MM.1S (cell line): ENCODE results near the gene PPAN.

Experiments
- DNase-seq: peaks from one replicate; pipeline ENCODE4 v3.0.0-alpha.2; 2015
- H2AFZ ChIP-seq: fragments of 300-600 bp; sonication (generic); 2 replicates; pipeline ENCODE4 v1.6.0; 2016; ENCODE audit warnings: antibody characterized with exemption, low read length
- H3F3A ChIP-seq: fragments of 300-600 bp; sonication (generic); 2 replicates; pipeline ENCODE4 v1.6.1; 2016; ENCODE audit warnings: mild to moderate bottlenecking, antibody characterized with exemption, low read length, moderate library complexity, mixed read lengths; ENCODE audit not compliant: insufficient read depth
- H3K27ac ChIP-seq: fragments of 300-600 bp; sonication (generic); 2 replicates; pipeline ENCODE4 v1.5.1; 2016; ENCODE audit warnings: mild to moderate bottlenecking, low read length
- H3K27me3 ChIP-seq: fragments of 300-600 bp; sonication (generic); replicated peaks from 2 replicates; pipeline ENCODE4 v1.6.0; 2016; ENCODE audit warnings: low read length; ENCODE audit not compliant: insufficient read depth
- H3K36me3 ChIP-seq: fragments of 300-600 bp; sonication (generic); replicated peaks from 2 replicates; pipeline ENCODE4 v1.6.1; 2016; ENCODE audit warnings: mild to moderate bottlenecking, low read length, mixed read lengths; ENCODE audit not compliant: insufficient read depth
- H3K4me1 ChIP-seq: fragments of 300-600 bp; sonication (generic); 2 replicates; pipeline ENCODE4 v1.6.1; 2016; ENCODE audit warnings: low read length, mixed read lengths
- H3K4me2 ChIP-seq: fragments of 300-600 bp; sonication (generic); 2 replicates; pipeline ENCODE4 v1.6.0; 2016; ENCODE audit warnings: low read depth, low read length
- H3K4me3 ChIP-seq: fragments of 300-600 bp; sonication (generic); 2 replicates; pipeline ENCODE4 v1.5.1; 2016; ENCODE audit warnings: low read length, mixed read lengths
- H3K79me2 ChIP-seq: fragments of 300-600 bp; sonication (generic); 2 replicates; pipeline ENCODE4 v1.6.1; 2016; ENCODE audit warnings: mixed run types, low read length, mixed read lengths
- H3K9ac ChIP-seq: fragments of 300-600 bp; sonication (generic); 2 replicates; pipeline ENCODE4 v1.6.1; 2016; ENCODE audit warnings: low read length, mixed read lengths
- H3K9me2 ChIP-seq: fragments of 300-600 bp; sonication (generic); replicated peaks from 2 replicates; pipeline ENCODE4 v1.6.1; 2016; ENCODE audit warnings: mild to moderate bottlenecking, low read length, mixed read lengths; ENCODE audit not compliant: insufficient read depth
- H3K9me3 ChIP-seq: fragments of 300-600 bp; sonication (generic); replicated peaks from 2 replicates; pipeline ENCODE4 v1.6.1; 2016; ENCODE audit warnings: mild to moderate bottlenecking, low read length, mixed read lengths; ENCODE audit not compliant: insufficient read depth
- H4K20me1 ChIP-seq: fragments of 300-600 bp; sonication (generic); 2 replicates; pipeline ENCODE4 v1.6.1; 2016; ENCODE audit warnings: mild to moderate bottlenecking, low read length, moderate library complexity, mixed read lengths; ENCODE audit not compliant: insufficient read depth
- EZH2 ChIP-seq: fragments of 300-600 bp; sonication (generic); optimal IDR thresholded peaks from 2 replicates; pipeline ENCODE3; 2017; ENCODE audit warnings: low read depth, mild to moderate bottlenecking, antibody characterized with exemption, low read length, mixed read lengths
- EZH2phosphoT487 ChIP-seq: fragments of 300-600 bp; sonication (generic); IDR thresholded peaks from 2 replicates; pipeline ENCODE4 v1.6.1; 2018; ENCODE audit warnings: antibody characterized with exemption, low read length
- TF ChIP-seq, protein P1 (sequence below): fragments of 300-600 bp; sonication (generic); IDR thresholded peaks from 2 replicates; pipeline ENCODE4 v1.5.1; 2016; ENCODE audit warnings: antibody characterized with exemption, low read length, mixed read lengths

PPAN gene, protein sequence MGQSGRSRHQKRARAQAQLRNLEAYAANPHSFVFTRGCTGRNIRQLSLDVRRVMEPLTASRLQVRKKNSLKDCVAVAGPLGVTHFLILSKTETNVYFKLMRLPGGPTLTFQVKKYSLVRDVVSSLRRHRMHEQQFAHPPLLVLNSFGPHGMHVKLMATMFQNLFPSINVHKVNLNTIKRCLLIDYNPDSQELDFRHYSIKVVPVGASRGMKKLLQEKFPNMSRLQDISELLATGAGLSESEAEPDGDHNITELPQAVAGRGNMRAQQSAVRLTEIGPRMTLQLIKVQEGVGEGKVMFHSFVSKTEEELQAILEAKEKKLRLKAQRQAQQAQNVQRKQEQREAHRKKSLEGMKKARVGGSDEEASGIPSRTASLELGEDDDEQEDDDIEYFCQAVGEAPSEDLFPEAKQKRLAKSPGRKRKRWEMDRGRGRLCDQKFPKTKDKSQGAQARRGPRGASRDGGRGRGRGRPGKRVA

DNA sequence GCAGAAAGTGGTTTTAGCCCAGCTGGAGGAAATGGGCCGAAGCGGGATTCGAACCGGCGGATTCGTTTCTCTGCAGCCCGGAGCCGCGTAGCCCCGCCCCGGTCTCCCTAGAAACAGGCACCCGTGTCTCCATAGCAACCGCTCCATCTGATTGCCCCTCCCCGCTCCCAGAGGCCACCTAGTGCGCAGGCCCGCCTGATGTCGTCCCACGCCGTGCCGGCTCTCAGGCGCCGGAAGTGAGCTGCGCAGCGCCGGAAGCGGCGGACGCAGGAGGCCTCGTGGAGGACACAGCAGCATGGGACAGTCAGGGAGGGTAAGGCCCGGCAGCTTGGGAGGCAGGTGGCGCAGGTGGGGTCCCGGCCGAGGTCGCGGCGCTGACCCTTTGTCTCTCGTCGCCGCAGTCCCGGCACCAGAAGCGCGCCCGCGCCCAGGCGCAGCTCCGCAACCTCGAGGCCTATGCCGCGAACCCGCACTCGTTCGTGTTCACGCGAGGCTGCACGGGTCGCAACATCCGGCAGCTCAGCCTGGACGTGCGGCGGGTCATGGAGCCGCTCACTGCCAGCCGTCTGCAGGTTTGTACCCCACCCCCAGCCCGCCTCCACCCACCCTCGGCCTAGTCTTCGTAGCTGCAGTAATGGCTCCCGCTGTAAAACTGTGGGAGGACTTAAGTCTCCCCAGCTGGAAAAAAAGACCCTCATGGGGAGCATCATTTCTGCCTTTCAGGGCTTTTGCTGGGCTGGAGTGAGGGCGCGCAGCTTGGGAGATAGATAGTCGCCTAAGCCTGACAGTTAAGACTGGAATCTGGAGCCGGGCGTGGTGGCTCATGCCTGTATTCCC lies at the start of gene PPAN:
PPAN (plus strand) TSS at position 263 of the 837 bp plus-strand sequence; CDS start at position 296, 33 bp downstream.
- peak; percentile 99 for DNase-seq
- TF ChIP-seq, protein P1, sequence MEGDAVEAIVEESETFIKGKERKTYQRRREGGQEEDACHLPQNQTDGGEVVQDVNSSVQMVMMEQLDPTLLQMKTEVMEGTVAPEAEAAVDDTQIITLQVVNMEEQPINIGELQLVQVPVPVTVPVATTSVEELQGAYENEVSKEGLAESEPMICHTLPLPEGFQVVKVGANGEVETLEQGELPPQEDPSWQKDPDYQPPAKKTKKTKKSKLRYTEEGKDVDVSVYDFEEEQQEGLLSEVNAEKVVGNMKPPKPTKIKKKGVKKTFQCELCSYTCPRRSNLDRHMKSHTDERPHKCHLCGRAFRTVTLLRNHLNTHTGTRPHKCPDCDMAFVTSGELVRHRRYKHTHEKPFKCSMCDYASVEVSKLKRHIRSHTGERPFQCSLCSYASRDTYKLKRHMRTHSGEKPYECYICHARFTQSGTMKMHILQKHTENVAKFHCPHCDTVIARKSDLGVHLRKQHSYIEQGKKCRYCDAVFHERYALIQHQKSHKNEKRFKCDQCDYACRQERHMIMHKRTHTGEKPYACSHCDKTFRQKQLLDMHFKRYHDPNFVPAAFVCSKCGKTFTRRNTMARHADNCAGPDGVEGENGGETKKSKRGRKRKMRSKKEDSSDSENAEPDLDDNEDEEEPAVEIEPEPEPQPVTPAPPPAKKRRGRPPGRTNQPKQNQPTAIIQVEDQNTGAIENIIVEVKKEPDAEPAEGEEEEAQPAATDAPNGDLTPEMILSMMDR: no peak
- TF ChIP-seq EZH2phosphoT487 (no peak), EZH2 (no peak)
- Histone ChIP-seq H3K9me2 (no peaks in the 10 kb centered on the region), H3K27me3 (no peaks in the 10 kb centered on the region), H3K36me3 (peaks cover 18% of the 10 kb centered on the region), H2AFZ (peak within 1 kb of the TSS; percentile 71), H3K4me2 (peak within 1 kb of the TSS; percentile 80), H3K9me3 (no peaks in the 10 kb centered on the region), H3K27ac (peak within 1 kb of the TSS; percentile 52; the same call in 1 of the 2 replicates), H3K9ac (peak within 1 kb of the TSS; percentile 96), H3K4me1 (peaks cover 23% of the 10 kb centered on the region), H3K79me2 (peaks cover 42% of the 10 kb centered on the region), H3K4me3 (peak within 1 kb of the TSS; percentile 75), H3F3A (peaks cover 12% of the 10 kb centered on the region), H4K20me1 (no peaks in the 10 kb centered on the region)

DNA sequence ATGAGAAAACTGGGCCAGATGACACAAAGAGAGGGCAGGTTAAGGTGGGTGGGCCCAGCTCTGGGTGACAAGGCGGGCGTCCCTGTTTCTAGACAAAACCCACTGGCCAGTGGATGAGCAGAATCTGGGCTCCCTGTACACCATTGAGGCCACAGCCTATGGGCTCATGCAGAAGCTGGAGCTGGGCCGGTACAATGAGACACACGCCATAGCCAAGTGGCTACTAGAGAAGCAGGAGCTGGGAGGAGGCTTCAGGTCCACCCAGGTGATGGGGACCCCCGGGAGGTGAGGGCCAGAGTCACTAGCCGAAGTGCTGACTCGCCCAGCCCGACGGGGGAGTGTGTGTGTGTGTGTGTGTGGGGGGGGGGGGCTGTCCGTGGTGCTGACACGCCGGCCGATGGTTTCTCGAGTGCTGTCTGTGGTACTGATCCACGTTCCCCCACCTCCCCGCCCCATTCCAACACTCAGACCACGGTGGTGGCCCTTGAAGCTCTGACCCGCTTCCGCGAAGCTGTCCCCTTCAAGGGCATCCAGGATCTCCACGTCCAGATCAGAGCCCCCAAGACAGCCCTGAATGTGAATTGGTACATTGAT lies 44.3 kb upstream of the PPAN start:
- Histone ChIP-seq H3K36me3 (no peaks in the 10 kb centered on the region), H3K4me1 (no peaks in the 10 kb centered on the region), H4K20me1 (no peaks in the 10 kb centered on the region), H3K27ac (no peak overlapping the region), H3K27me3 (peaks cover 71% of the 10 kb centered on the region), H3K4me3 (no peak overlapping the region), H3F3A (no peaks in the 10 kb centered on the region), H3K79me2 (no peaks in the 10 kb centered on the region), H3K9me2 (no peaks in the 10 kb centered on the region), H3K9me3 (no peaks in the 10 kb centered on the region), H3K4me2 (no peak overlapping the region), H3K9ac (no peak overlapping the region), H2AFZ (no peak overlapping the region)
- no peak for DNase-seq
- TF ChIP-seq EZH2: no peak
- TF ChIP-seq, protein P1: no peak
- no peak for TF ChIP-seq EZH2phosphoT487

DNA sequence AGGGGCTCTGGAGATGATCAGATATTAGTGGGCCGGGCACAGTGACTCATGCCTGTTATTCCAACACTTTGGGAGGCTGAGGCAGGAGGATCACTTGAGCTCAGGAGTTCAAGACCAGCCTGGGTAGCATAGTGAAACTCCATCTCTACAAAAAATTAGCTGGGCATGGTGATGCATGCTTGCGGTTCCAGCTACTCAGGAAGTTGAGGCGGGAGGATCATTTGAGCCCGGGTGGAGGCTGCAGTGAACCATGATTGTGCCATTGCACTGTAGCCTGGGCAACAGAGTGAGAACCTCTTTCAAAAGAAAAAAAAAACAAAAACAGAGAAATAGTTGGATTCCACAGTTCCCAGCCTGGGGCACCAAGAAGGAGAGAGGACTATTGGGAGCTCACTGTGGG lies 38.0 kb upstream of the PPAN start:
- H2AFZ ChIP-seq: no peak overlapping the region
- TF ChIP-seq, protein P1: no peak
- TF ChIP-seq EZH2phosphoT487: no peak
- TF ChIP-seq EZH2: no peak
- no peaks in the 10 kb centered on the region for H4K20me1 ChIP-seq
- no peak overlapping the region for H3K27ac ChIP-seq
- no peak overlapping the region for H3K4me2 ChIP-seq
- H3K9me3 ChIP-seq: no peaks in the 10 kb centered on the region
- DNase-seq: no peak
- no peak overlapping the region for H3K4me3 ChIP-seq
- H3K79me2 ChIP-seq: no peaks in the 10 kb centered on the region
- H3K9me2 ChIP-seq: no peaks in the 10 kb centered on the region
- no peaks in the 10 kb centered on the region for H3K36me3 ChIP-seq
- no peaks in the 10 kb centered on the region for H3K4me1 ChIP-seq
- H3K27me3 ChIP-seq: peaks cover 84% of the 10 kb centered on the region
- H3F3A ChIP-seq: no peaks in the 10 kb centered on the region
- no peak overlapping the region for H3K9ac ChIP-seq
